ENCODE results near the gene SLFN5.
"Not testable (repeated sequence)": the region's sequence is repeated elsewhere in the genome, so short reads cannot be mapped to it uniquely, and the experiment has no call there.

The SLFN5 gene

DNA sequence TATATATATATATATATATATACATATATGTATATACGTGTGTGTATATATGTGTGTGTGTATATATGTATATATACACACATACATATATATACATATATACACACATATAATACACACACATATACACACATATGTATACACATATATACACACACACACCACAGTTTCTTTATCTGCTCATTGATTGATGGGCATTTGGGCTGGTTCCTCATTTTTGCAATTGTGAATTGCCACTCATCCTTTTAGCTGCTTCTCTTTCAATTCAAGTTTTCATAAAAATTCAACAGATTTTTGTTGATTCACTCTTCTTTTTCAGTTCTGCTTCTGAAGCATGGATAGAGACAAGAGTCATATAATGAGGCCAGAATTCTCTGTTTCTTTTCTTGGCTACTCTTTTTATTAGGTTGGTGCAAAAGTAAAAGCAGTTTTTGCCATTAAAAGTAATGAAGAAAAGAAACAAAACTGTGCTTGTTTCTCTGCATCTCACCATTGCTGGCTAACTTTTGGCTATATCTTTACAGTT lies 44.5 kb downstream of the SLFN5 start:
- DNase-seq (no peak), ATAC-seq (replicated peaks) (peak; percentile 66 to 73)
- H3K27me3 Mint-ChIP-seq, result peaks cover 4 to 10% of the 10 kb centered on the region in 2 donors
- peaks cover 4 to 6% of the 10 kb centered on the region in 2 donors for H3K9me3 Mint-ChIP-seq
- H3K4me3 Mint-ChIP-seq, result no peak overlapping the region
- H3K27ac Mint-ChIP-seq, result no peak overlapping the region
- H3K36me3 Mint-ChIP-seq, result no peaks in the 10 kb centered on the region
- H3K4me1 Mint-ChIP-seq, result peaks cover 8 to 14% of the 10 kb centered on the region in 2 donors

DNA sequence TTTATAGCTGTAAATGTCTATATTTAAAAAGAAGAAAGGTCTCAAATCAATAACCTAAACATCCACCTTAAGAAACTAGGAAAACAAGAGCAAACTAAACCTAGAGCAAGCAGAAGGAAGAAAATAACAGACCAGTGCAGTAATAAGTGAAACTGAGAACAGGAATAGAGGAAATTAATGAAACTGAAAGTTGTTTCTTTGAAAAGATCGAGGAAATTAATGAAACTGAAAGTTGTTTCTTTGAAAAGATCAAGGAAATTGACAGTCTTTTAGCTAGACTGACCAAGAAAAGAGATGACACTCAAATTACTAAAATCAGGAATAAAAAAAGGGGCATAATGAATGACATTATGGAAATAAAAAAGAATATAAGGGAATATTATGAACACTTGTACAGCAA lies 46.4 kb downstream of the SLFN5 start:
- ATAC-seq (replicated peaks) (no peak), DNase-seq (no peak)
- H3K4me1 Mint-ChIP-seq, result peaks cover 8 to 14% of the 10 kb centered on the region in 2 donors
- peaks cover 8 to 15% of the 10 kb centered on the region in 2 donors for H3K27me3 Mint-ChIP-seq
- H3K27ac Mint-ChIP-seq, result no peak overlapping the region
- H3K4me3 Mint-ChIP-seq, result peak overlapping the region; percentile 3 to 30
- H3K36me3 Mint-ChIP-seq, result no peaks in the 10 kb centered on the region
- H3K9me3 Mint-ChIP-seq, result peaks cover 4 to 6% of the 10 kb centered on the region in 2 donors

DNA sequence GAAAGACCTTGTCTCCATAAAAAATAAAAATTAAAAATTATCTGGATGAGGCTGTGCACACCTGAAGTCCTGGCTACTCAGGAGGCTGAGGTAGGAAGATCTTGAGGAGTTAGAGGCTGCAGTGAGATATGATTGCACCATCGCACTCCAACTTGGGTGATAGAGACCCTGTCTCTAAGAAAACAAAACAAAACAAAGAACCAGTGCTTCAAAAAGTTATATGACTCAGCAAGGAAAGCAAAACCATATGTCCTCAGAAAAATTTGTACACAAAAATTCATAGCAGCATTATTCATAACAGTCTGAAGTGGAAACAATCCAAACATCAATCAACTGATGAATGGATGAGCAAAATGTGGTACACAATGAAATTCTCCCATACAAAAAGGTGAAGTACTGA lies 48.9 kb downstream of the SLFN5 start:
- Mint-ChIP-seq H3K27me3 (peaks cover 25 to 29% of the 10 kb centered on the region in 2 donors), H3K4me3 (no peak overlapping the region), H3K9me3 (peaks cover 3 to 11% of the 10 kb centered on the region in 2 donors), H3K4me1 (peaks cover 8 to 14% of the 10 kb centered on the region in 2 donors), H3K36me3 (peaks cover 0 to 4% of the 10 kb centered on the region in 2 donors), H3K27ac (no peak overlapping the region)
- ATAC-seq (replicated peaks) (no peak), DNase-seq (no peak)

DNA sequence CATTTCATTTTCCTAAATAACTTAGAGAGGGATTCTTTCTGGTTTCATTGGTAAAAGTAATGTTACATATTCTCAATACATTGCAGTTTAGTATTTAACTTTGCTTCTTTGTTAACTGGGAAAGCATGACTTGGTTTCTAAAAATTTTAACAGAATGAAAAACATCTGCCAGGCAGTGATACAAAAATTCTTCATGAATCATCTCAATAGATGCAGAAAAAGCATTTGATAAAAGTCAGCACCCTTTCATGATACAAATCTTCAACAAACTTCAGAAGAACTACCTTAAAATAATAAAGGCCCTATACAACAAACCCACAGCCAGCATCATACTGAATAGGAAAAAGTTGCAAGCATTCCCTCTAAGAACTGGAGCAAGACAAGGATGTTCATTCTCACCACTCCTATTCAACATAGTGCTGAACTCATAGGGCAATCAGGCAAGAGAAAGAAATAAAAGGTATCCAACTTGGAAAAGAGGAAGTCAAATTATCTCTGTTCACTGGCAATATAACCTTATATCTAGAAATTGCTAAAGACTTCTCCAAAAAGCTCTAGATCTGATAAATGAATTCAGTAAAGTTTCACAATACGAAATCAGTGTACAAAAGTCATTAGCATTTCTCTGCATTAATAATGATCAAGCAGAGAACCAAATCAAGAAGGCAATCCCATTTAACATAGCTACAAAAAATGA lies 50.4 kb downstream of the SLFN5 start:
- DNase-seq, result no peak
- Mint-ChIP-seq H3K4me1 (peaks cover 8 to 13% of the 10 kb centered on the region in 2 donors), H3K4me3 (no peak overlapping the region), H3K27me3 (peaks cover 38 to 40% of the 10 kb centered on the region in 2 donors), H3K27ac (no peak overlapping the region), H3K36me3 (peaks cover 0 to 4% of the 10 kb centered on the region in 2 donors), H3K9me3 (peaks cover 3 to 11% of the 10 kb centered on the region in 2 donors)
- ATAC-seq (replicated peaks), result no peak

DNA sequence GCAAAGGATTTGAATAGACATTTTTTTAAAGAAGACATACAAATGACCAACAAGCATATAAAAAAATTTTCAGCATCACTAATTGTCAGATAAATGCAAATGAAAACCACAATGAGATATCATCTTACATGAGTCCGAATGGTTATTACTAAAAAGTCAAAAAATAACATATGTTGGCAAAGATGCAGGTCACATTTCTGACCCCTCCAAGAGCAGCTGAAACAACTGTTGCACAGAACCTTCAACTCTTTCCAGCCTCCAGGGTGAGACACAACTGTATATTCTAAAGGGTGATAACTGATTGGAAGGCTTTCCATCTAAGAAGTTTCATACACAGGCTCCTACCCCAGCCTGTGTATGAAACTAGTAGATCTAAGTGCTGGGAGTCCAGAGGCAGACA lies 51.9 kb downstream of the SLFN5 start:
- H3K36me3 Mint-ChIP-seq, result peaks cover 0 to 4% of the 10 kb centered on the region in 2 donors
- H3K9me3 Mint-ChIP-seq, result peaks cover 3 to 4% of the 10 kb centered on the region in 2 donors
- DNase-seq, result no peak
- H3K27ac Mint-ChIP-seq, result no peak overlapping the region
- H3K27me3 Mint-ChIP-seq, result peaks cover 48 to 51% of the 10 kb centered on the region in 2 donors
- no peak overlapping the region for H3K4me3 Mint-ChIP-seq
- H3K4me1 Mint-ChIP-seq, result no peaks in the 10 kb centered on the region
- ATAC-seq (replicated peaks), result no peak

DNA sequence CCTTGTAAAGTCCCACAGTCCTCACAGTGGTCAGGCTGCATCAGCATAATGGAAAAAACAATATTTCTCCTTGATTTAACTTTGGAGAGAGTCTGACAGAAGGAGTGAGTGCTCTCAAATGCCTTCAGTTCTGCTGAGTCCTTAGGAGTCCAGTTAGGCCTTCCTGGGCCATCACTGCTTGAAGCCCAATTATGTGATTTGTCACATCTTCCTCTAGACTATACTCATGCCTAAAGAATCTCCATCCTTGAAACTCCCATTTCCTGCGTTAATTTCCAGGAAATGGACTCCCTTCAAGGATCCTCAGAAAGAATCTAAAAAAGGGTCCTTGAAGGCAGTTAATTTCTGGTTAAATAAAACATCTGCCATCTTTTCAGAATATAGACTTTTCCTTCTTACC lies 52.8 kb downstream of the SLFN5 start:
- DNase-seq (no peak), ATAC-seq (replicated peaks) (no peak)
- Mint-ChIP-seq H3K27ac (no peak overlapping the region), H3K36me3 (peaks cover 1 to 4% of the 10 kb centered on the region in 2 donors), H3K9me3 (peaks cover 3 to 6% of the 10 kb centered on the region in 2 donors), H3K4me3 (no peak overlapping the region), H3K4me1 (no peaks in the 10 kb centered on the region), H3K27me3 (peaks cover 47 to 50% of the 10 kb centered on the region in 2 donors)

DNA sequence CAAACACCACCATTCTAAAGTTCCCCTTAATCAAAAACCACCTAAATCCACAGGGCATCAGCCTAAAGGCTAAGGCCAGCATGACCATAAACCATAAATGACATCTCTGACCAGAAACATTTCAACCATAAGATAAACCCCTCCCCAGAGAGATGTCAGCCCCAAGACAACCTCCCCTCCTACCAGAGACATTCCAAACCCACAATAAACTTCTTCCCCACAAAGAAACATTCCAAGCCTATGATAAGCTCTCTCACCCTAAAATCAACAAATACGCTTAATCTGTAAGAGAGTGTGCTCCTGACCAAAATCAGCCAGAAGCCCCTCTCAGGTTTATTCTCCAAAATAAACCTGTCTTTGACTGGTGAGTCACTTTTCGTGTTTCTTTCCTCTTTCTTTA lies 54.8 kb downstream of the SLFN5 start:
- peaks cover 6 to 8% of the 10 kb centered on the region in 2 donors for H3K36me3 Mint-ChIP-seq
- H3K4me1 Mint-ChIP-seq, result no peaks in the 10 kb centered on the region
- peaks cover 8 to 10% of the 10 kb centered on the region in 2 donors for H3K9me3 Mint-ChIP-seq
- DNase-seq (no peak), ATAC-seq (replicated peaks) (no peak)
- no peak overlapping the region for H3K4me3 Mint-ChIP-seq
- H3K27ac Mint-ChIP-seq, result no peak overlapping the region
- H3K27me3 Mint-ChIP-seq, result peaks cover 50 to 59% of the 10 kb centered on the region in 2 donors

DNA sequence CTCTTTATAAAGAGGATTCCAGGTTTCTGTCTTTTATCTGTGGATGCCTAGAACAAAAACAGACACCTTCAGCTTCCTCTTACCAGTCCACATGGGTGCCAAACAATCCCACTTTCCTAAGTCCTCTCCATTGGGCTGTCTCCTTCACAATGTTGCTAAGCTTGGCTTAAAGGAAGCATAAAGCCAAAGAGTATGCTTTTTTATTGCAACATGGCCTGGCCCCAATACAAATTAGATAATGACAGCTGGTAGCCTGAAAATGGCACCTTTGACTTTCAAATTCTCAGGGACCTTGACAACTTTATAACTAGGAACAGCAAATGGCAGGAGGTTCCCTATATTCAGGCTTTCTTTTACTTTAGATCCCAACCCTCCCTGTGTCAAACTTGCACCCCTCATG lies 55.8 kb downstream of the SLFN5 start:
- ATAC-seq (replicated peaks), result no peak
- no peak overlapping the region for H3K27ac Mint-ChIP-seq

DNA sequence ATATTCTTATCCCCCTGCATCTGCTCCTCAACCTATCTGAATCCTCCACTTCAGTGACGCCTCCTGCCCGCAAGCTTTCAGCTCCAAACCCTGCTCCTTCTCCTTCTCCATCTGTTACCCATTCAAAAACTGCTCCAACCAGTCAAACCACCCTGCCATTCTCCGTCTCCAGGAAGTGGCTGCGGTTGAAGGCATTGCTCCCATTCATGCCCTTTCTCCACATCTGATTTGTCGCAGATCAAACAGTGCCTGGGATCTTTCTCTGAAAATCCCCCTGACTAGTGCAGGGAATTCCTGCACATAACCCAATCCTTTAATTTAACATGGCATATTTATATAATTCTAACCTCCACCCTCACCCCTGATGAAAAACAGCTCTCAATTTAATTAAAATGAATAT lies 56.3 kb downstream of the SLFN5 start:
- peaks cover 8 to 12% of the 10 kb centered on the region in 2 donors for H3K36me3 Mint-ChIP-seq
- no peak overlapping the region for H3K27ac Mint-ChIP-seq
- DNase-seq, result no peak
- no peak overlapping the region for H3K4me3 Mint-ChIP-seq
- no peaks in the 10 kb centered on the region for H3K4me1 Mint-ChIP-seq
- H3K9me3 Mint-ChIP-seq, result peaks cover 18 to 20% of the 10 kb centered on the region in 2 donors
- peaks cover 57 to 67% of the 10 kb centered on the region in 2 donors for H3K27me3 Mint-ChIP-seq
- ATAC-seq (replicated peaks), result no peak

More for the DNA sequence above, 55.8 kb downstream of the SLFN5 start:
- H3K9me3 Mint-ChIP-seq, result peaks cover 15 to 16% of the 10 kb centered on the region in 2 donors
- H3K4me1 Mint-ChIP-seq, result no peaks in the 10 kb centered on the region
- H3K36me3 Mint-ChIP-seq, result peaks cover 8 to 10% of the 10 kb centered on the region in 2 donors
- no peak for DNase-seq
- no peak overlapping the region for H3K4me3 Mint-ChIP-seq
- peaks cover 55 to 66% of the 10 kb centered on the region in 2 donors for H3K27me3 Mint-ChIP-seq

DNA sequence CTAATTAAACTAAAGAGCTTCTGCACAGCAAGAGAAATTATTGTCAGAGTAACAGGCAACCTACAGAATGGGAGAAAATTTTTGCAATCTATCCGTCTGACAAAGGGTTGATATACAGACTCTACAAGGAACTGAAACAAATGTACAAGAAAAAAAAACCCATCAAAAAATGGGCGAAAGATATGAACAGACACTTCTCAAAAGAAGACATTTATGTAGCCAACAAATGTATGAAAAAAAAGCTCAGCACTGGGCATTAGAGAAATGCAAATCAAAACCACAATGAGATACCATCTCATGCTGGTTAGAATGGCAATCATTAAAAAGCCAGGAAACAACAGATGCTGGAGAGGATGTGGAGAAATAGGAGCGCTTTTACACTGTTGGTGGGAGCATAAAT lies 66.5 kb downstream of the SLFN5 start:
- not testable (repeated sequence) for ATAC-seq (replicated peaks); H3K4me3 Mint-ChIP-seq; H3K36me3 Mint-ChIP-seq; H3K27ac Mint-ChIP-seq; H3K9me3 Mint-ChIP-seq; DNase-seq
- Mint-ChIP-seq H3K27me3 (peaks cover 27 to 30% of the 10 kb centered on the region in 2 donors), H3K4me1 (peaks cover 14 to 17% of the 10 kb centered on the region in 2 donors)

DNA sequence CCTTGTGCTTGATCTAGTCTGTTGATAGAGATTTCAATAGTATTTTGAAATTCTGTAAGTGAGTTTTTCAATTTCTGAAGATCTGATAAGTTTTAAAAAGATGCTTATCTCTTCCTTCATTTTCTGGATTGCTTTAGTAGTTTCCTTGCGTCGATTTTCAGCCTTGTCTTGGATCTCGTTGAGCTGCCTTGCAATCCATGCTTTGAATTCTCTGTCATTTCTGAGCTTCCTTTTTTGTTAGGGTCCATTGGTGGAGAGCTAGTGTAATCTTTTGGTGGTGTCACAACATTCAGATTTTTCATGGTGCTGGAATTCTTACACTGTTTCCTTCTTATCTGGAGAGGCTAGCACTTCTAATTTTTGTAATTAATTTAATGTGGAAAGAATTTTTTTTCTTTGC lies 69.5 kb downstream of the SLFN5 start:
- H3K27ac Mint-ChIP-seq, result no peak overlapping the region
- DNase-seq, result no peak
- H3K9me3 Mint-ChIP-seq, result peaks cover 3 to 7% of the 10 kb centered on the region in 2 donors
- peaks cover 15 to 23% of the 10 kb centered on the region in 2 donors for H3K4me1 Mint-ChIP-seq
- no peak overlapping the region for H3K4me3 Mint-ChIP-seq
- no peak for ATAC-seq (replicated peaks)
- peaks cover 16 to 24% of the 10 kb centered on the region in 2 donors for H3K27me3 Mint-ChIP-seq
- H3K36me3 Mint-ChIP-seq, result peaks cover 3 to 6% of the 10 kb centered on the region in 2 donors

DNA sequence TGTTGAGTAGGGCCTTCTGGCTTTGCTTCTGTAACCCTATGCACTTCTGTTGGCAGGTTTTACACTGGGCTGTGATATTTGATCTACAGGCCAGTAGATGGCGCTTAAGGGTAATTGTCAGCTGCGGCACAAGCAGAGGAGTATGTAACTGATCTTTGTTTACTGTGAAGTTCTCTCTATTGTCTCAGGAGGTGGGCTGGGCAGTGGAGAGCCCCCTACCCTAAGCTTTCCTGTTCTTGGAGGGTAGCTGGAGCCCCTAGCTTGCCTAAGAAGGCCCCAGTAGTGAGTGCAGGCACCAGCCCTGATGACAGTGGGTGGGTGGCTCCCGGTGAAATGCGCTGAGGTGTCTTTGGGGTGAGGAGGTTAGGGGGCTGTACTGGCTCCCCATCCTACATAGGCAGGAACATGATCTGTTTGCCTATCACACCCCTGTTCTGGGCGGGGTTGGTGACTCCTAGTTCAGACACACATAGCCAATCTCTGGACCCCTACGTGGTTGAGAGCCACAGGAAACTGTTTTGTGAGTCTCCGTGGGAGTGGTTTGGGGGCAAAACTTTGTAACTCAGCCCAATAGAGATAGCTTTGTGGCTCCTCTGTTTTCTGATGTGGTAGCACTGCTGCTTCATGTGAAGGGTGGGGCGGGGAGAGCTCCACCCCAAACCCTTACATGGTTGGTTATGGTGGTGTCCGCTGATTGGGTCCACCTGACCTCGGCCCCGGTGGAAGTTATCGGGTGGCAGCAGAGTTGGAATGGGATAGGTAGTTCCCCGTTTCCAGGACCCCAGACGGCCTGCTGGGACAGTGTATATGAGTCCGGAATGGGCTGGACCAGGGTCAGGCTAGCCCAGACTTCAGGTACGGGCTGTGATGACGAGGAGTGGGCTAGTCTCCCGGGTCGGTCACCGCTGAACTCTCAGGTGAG lies 70.2 kb downstream of the SLFN5 start:
- peaks cover 15 to 23% of the 10 kb centered on the region in 2 donors for H3K4me1 Mint-ChIP-seq

DNA sequence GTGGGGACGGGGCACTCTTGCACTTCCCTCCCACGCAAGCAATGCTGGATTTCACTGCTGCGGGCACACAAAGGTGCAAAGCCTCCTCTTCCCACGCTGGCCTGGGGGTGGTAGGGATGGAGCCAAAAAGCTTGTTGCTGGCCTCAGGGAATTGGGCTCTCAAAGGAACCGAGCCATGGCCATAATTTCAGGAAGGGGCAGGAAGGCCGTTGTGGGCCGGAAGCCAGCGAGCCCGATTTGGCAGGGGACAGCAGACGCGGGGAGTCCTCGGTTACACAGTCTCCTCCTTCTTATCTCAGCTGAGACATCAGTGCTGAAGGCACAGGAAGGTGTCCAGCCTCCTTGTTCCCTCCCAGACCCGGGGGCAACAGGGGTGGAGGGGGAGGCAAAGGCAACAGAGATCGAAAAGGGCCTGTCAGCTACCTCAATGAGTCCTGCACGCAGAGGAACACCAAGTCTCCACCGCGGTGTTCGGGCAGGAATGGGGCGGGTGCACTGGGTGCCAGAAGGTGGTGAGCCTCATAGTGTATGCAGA lies 71.1 kb downstream of the SLFN5 start:
- Mint-ChIP-seq H3K27me3 (peaks cover 12 to 18% of the 10 kb centered on the region in 2 donors), H3K27ac (peak overlapping the region; percentile 56), H3K36me3 (peaks cover 3 to 6% of the 10 kb centered on the region in 2 donors), H3K4me3 (peak overlapping the region; percentile 87 to 90), H3K4me1 (peaks cover 15 to 23% of the 10 kb centered on the region in 2 donors), H3K9me3 (peaks cover 3 to 7% of the 10 kb centered on the region in 2 donors)
- ATAC-seq (replicated peaks) (no peak), DNase-seq (no peak)

More for the DNA sequence above, 70.2 kb downstream of the SLFN5 start:
- peak; percentile 92 for ATAC-seq (replicated peaks)
- peak overlapping the region; percentile 86 for H3K27ac Mint-ChIP-seq
- peaks cover 3 to 6% of the 10 kb centered on the region in 2 donors for H3K36me3 Mint-ChIP-seq
- peak overlapping the region; percentile 87 to 90 for H3K4me3 Mint-ChIP-seq
- H3K9me3 Mint-ChIP-seq, result peaks cover 3 to 7% of the 10 kb centered on the region in 2 donors
- peaks cover 12 to 19% of the 10 kb centered on the region in 2 donors for H3K27me3 Mint-ChIP-seq
- DNase-seq, result peak; percentile 24

Measured in stimulated activated naive B cell treated with anti-CD40 and anti-IgM and Interleukin-4, amounts not matched to agents 10 μg/mL and 1 μg/mL and 100 μg/mL, for 72 hours (primary cell).